BE2C (cell line): ENCODE data around the gene IPO13.

Source experiments
- DNase-seq: peaks from one replicate; pipeline ENCODE4 v3.0.0-alpha.2; 2020
- H3K27me3 ChIP-seq: fragments of 250-450 bp; sonication (Bioruptor Pico); 2 replicates; pipeline ENCODE4 v1.5.1; 2020; ENCODE audit warnings: mild to moderate bottlenecking
- H3K36me3 ChIP-seq: fragments of 250-450 bp; sonication (Bioruptor Pico); 2 replicates; pipeline ENCODE4 v1.5.1; 2020; ENCODE audit warnings: mild to moderate bottlenecking
- H3K4me1 ChIP-seq: fragments of 250-450 bp; sonication (Bioruptor Pico); 2 replicates; pipeline ENCODE4 v1.5.1; 2020
- H3K4me3 ChIP-seq: 2 replicates; pipeline ENCODE4 v1.5.1; 2011; ENCODE audit warnings: low read depth, low read length
- H3K9me3 ChIP-seq: fragments of 250-450 bp; sonication (Bioruptor Pico); 2 replicates; pipeline ENCODE4 v1.5.1; 2020
- CTCF ChIP-seq: IDR thresholded peaks from 2 replicates; pipeline ENCODE4 v1.5.1; 2012; ENCODE audit warnings: mild to moderate bottlenecking, low read depth, low read length

Gene IPO13

GRCh38 chr1:44002165-44002564 lies 55.4 kb downstream of the IPO13 start:
- no peaks in the 10 kb centered on the region for H3K27me3 ChIP-seq
- H3K36me3 ChIP-seq, result no peaks in the 10 kb centered on the region
- no peak overlapping the region for H3K4me3 ChIP-seq
- H3K9me3 ChIP-seq, result no peaks in the 10 kb centered on the region
- peaks cover under 1% of the 10 kb centered on the region; the same call in 1 of the 2 replicates for H3K4me1 ChIP-seq
- DNase-seq, result no peak
- no peak for TF ChIP-seq CTCF

GRCh38 chr1:44002606-44003157 lies 55.9 kb downstream of the IPO13 start:
- no peaks in the 10 kb centered on the region for H3K36me3 ChIP-seq
- no peak for DNase-seq
- no peaks in the 10 kb centered on the region for H3K27me3 ChIP-seq
- TF ChIP-seq CTCF, result peak; percentile 34
- no peaks in the 10 kb centered on the region for H3K9me3 ChIP-seq
- no peaks in the 10 kb centered on the region for H3K4me1 ChIP-seq
- H3K4me3 ChIP-seq, result no peak overlapping the region

- no peaks in the 10 kb centered on the region for H3K27me3 ChIP-seq
- no peaks in the 10 kb centered on the region for H3K36me3 ChIP-seq
- no peaks in the 10 kb centered on the region for H3K4me1 ChIP-seq
- H3K9me3 ChIP-seq, result no peaks in the 10 kb centered on the region
- DNase-seq, result no peak
- TF ChIP-seq CTCF, result no peak
- H3K4me3 ChIP-seq, result no peak overlapping the region
Observed at GRCh38 chr1:44008259-44008658, 61.5 kb downstream of the IPO13 start.

GRCh38 chr1:44010935-44011471 lies 64.3 kb downstream of the IPO13 start:
- no peak for TF ChIP-seq CTCF
- Histone ChIP-seq H3K4me3 (no peak overlapping the region), H3K4me1 (no peaks in the 10 kb centered on the region), H3K27me3 (no peaks in the 10 kb centered on the region), H3K36me3 (no peaks in the 10 kb centered on the region), H3K9me3 (no peaks in the 10 kb centered on the region)
- no peak for DNase-seq

- no peaks in the 10 kb centered on the region for H3K4me1 ChIP-seq
- no peaks in the 10 kb centered on the region for H3K9me3 ChIP-seq
- no peaks in the 10 kb centered on the region for H3K27me3 ChIP-seq
- TF ChIP-seq CTCF, result no peak
- H3K36me3 ChIP-seq, result no peaks in the 10 kb centered on the region
- H3K4me3 ChIP-seq, result no peak overlapping the region
- no peak for DNase-seq
Observed at GRCh38 chr1:44012404-44012803, 65.7 kb downstream of the IPO13 start.

- no peak for TF ChIP-seq CTCF
- Histone ChIP-seq H3K27me3 (no peaks in the 10 kb centered on the region), H3K4me3 (no peak overlapping the region), H3K4me1 (no peaks in the 10 kb centered on the region), H3K36me3 (no peaks in the 10 kb centered on the region), H3K9me3 (no peaks in the 10 kb centered on the region)
- DNase-seq, result no peak
Observed at GRCh38 chr1:44012941-44013609, 66.3 kb downstream of the IPO13 start.
